H9 (cell line): ENCODE results near the gene VIPR2. TPM values are rescaled to one million over a fixed set of nuclear protein-coding genes. Genes with fewer than 3 reads are reported as not detected.

Source experiments
- DNase-seq: peaks from one replicate; pipeline ENCODE4 v3.0.0-alpha.2; 2017
- H2AFZ ChIP-seq: one replicate; pipeline ENCODE4 v1.6.1; 2013; ENCODE audit warnings: mild to moderate bottlenecking, low read length, control low read depth, moderate library complexity
- H2AK5ac ChIP-seq: 2 replicates; pipeline ENCODE4 v1.6.1; 2013; ENCODE audit warnings: low read length, control low read depth, mixed read lengths; ENCODE audit not compliant: insufficient read length
- H2BK120ac ChIP-seq: one replicate; pipeline ENCODE4 v1.6.1; 2013; ENCODE audit warnings: low read depth, mild to moderate bottlenecking, low read length, control low read depth, inconsistent platforms; ENCODE audit not compliant: poor library complexity, severe bottlenecking
- H2BK12ac ChIP-seq: 2 replicates; pipeline ENCODE4 v1.6.1; 2013; ENCODE audit warnings: low read length, control low read depth, mixed read lengths, low read depth; ENCODE audit not compliant: insufficient read length
- H2BK15ac ChIP-seq: 2 replicates; pipeline ENCODE4 v1.6.1; 2013; ENCODE audit warnings: low read depth, low read length, control low read depth
- H2BK20ac ChIP-seq: one replicate; pipeline ENCODE4 v1.6.1; 2013; ENCODE audit warnings: low read depth, mild to moderate bottlenecking, low read length, control low read depth, inconsistent platforms; ENCODE audit not compliant: poor library complexity, severe bottlenecking
- H2BK5ac ChIP-seq: 2 replicates; pipeline ENCODE4 v1.6.1; 2013; ENCODE audit warnings: low read length, control low read depth, mixed read lengths; ENCODE audit not compliant: insufficient read length
- H3K14ac ChIP-seq: 2 replicates; pipeline ENCODE4 v1.6.1; 2013; ENCODE audit warnings: low read length, control low read depth; ENCODE audit not compliant: insufficient read depth
- H3K18ac ChIP-seq: 2 replicates; pipeline ENCODE4 v1.6.1; 2013; ENCODE audit warnings: low read depth, mild to moderate bottlenecking, mixed read lengths, low read length, control low read depth; ENCODE audit not compliant: insufficient read length
- H3K23ac ChIP-seq: 2 replicates; pipeline ENCODE4 v1.6.1; 2013; ENCODE audit warnings: low read length, control low read depth, mixed read lengths, low read depth; ENCODE audit not compliant: insufficient read length
- H3K23me2 ChIP-seq: 2 replicates; pipeline ENCODE4 v1.6.1; 2013; ENCODE audit warnings: low read depth, mild to moderate bottlenecking, mixed read lengths, low read length, control low read depth; ENCODE audit not compliant: insufficient read length, poor library complexity, severe bottlenecking
- H3K27ac ChIP-seq: 2 replicates; pipeline ENCODE4 v1.5.1; 2013; ENCODE audit warnings: low read length, control low read depth, mixed read lengths, low read depth; ENCODE audit not compliant: insufficient read length
- H3K27me3 ChIP-seq: 2 replicates; pipeline ENCODE4 v1.6.1; 2013; ENCODE audit warnings: low read length, control low read depth, inconsistent platforms; ENCODE audit not compliant: insufficient read depth
- H3K4ac ChIP-seq: 2 replicates; pipeline ENCODE4 v1.6.1; 2013; ENCODE audit warnings: low read depth, mild to moderate bottlenecking, control low read depth, inconsistent platforms, low read length, moderate library complexity
- H3K4me1 ChIP-seq: 2 replicates; pipeline ENCODE4 v1.6.1; 2013; ENCODE audit warnings: low read length, control low read depth, inconsistent platforms; ENCODE audit not compliant: insufficient read depth
- H3K4me2 ChIP-seq: 2 replicates; pipeline ENCODE4 v1.6.1; 2013; ENCODE audit warnings: low read length, control low read depth, mixed read lengths; ENCODE audit not compliant: insufficient read length, insufficient read depth
- H3K56ac ChIP-seq: 2 replicates; pipeline ENCODE4 v1.6.1; 2013; ENCODE audit warnings: low read depth, mild to moderate bottlenecking, mixed read lengths, low read length, control low read depth; ENCODE audit not compliant: insufficient read length
- H3K79me1 ChIP-seq: 2 replicates; pipeline ENCODE4 v1.6.1; 2013; ENCODE audit warnings: low read depth, mild to moderate bottlenecking, moderate library complexity, low read length, control low read depth, inconsistent platforms; ENCODE audit not compliant: insufficient read depth, poor library complexity, severe bottlenecking
- H3K79me2 ChIP-seq: 2 replicates; pipeline ENCODE4 v1.6.1; 2013; ENCODE audit warnings: low read length, control low read depth, inconsistent platforms; ENCODE audit not compliant: insufficient read depth
- H3K9ac ChIP-seq: 2 replicates; pipeline ENCODE4 v1.6.1; 2013; ENCODE audit warnings: low read length, control low read depth, mixed read lengths; ENCODE audit not compliant: insufficient read length; ENCODE audit errors: extremely low read depth
- H3K9me3 ChIP-seq: one replicate; pipeline ENCODE4 v1.6.1; 2013; ENCODE audit warnings: low read depth, low read length, inconsistent platforms; ENCODE audit not compliant: control insufficient read depth
- H3T11ph ChIP-seq: one replicate; pipeline ENCODE4 v1.6.1; 2013; ENCODE audit warnings: mild to moderate bottlenecking, low read length, control low read depth, inconsistent platforms
- H4K20me1 ChIP-seq: one replicate; pipeline ENCODE4 v1.6.1; 2013; ENCODE audit not compliant: control insufficient read depth, insufficient read length, insufficient read depth
- H4K5ac ChIP-seq: 2 replicates; pipeline ENCODE4 v1.6.1; 2013; ENCODE audit warnings: low read depth, mild to moderate bottlenecking, mixed read lengths, low read length, control low read depth; ENCODE audit not compliant: insufficient read length
- H4K8ac ChIP-seq: replicated peaks from 2 replicates; pipeline ENCODE4 v1.6.1; 2013; ENCODE audit warnings: low read length, control low read depth, mixed read lengths, low read depth; ENCODE audit not compliant: insufficient read length
- H4K91ac ChIP-seq: 2 replicates; pipeline ENCODE4 v1.6.1; 2013; ENCODE audit warnings: low read depth, mild to moderate bottlenecking, moderate library complexity, mixed read lengths, low read length, control low read depth; ENCODE audit not compliant: insufficient read length
- H3K27ac Mint-ChIP-seq, 3 experiments: 2 replicates in 2 of 3; 3 replicates in 1 of 3; pipeline ENCODE4 v1.8.0; 2020 to 2021; ENCODE audit warnings: mixed read lengths in 3 of 3, mild to moderate bottlenecking in 1 of 3, moderate library complexity in 1 of 3
- H3K27me3 Mint-ChIP-seq: 2 replicates; pipeline ENCODE4 v1.8.0; 2021; ENCODE audit warnings: low read depth, mild to moderate bottlenecking, moderate library complexity, mixed read lengths
- H3K36me3 Mint-ChIP-seq, 3 experiments: 2 replicates in 2 of 3; 3 replicates in 1 of 3; pipeline ENCODE4 v1.8.0; 2020 to 2021; ENCODE audit warnings: low read depth in 3 of 3, mixed read lengths in 3 of 3; ENCODE audit not compliant: insufficient read depth in 1 of 3
- H3K4me1 Mint-ChIP-seq, 2 experiments: 2 replicates each; pipeline ENCODE4 v1.8.0; 2020; ENCODE audit warnings: mixed read lengths in 2 of 2
- H3K4me3 Mint-ChIP-seq, 2 experiments: 2 replicates in 1 of 2; 3 replicates in 1 of 2; pipeline ENCODE4 v1.8.0; 2020 to 2021; ENCODE audit warnings: mild to moderate bottlenecking in 2 of 2, mixed read lengths in 2 of 2, moderate library complexity in 1 of 2
- H3K9me3 Mint-ChIP-seq, 2 experiments: 2 replicates in 1 of 2; 3 replicates in 1 of 2; pipeline ENCODE4 v1.8.0; 2020; ENCODE audit warnings: mild to moderate bottlenecking in 2 of 2, mixed read lengths in 2 of 2, moderate library complexity in 1 of 2
- CTCF ChIP-seq: fragments of 200-600 bp; sonication (generic); conservative IDR thresholded peaks from 3 replicates; pipeline ENCODE4 v1.8.0; 2021; ENCODE audit warnings: antibody characterized with exemption, mild to moderate bottlenecking
- WGBS: extraction: QIAGEN DNeasy Blood & Tissue Kit; methylation state at CpG from one replicate; pipeline ENCODE4 v1.1.7; 2013; ENCODE audit warnings: missing lambda C conversion rate, low lambda C conversion rate, mixed read lengths; ENCODE audit not compliant: insufficient read length; ENCODE audit errors: extremely low coverage; 5-methylcytosine and 5-hydroxymethylcytosine counted together
- total RNA-seq: library from RNA; stranded (reverse); gene quantifications from 2 replicates; pipeline ENCODE4 v1.2.1, GENCODE V29; 2021

Gene VIPR2
- total RNA-seq, 1 experiment from 2014 or later: 1.6 TPM

GRCh38 chr7:159179241-159179640 is 34.6 kb upstream of the VIPR2 start:
- no peak for TF ChIP-seq CTCF

More at GRCh38 chr7:159179241-159179640, 34.6 kb upstream of the VIPR2 start:
- Histone ChIP-seq H3K27ac (no peak overlapping the region), H4K5ac (no peak overlapping the region), H2AK5ac (no peak overlapping the region), H3K79me1 (no peaks in the 10 kb centered on the region), H2BK120ac (no peak overlapping the region), H3K4ac (no peak overlapping the region), H2BK20ac (no peak overlapping the region), H4K91ac (no peak overlapping the region), H3K23me2 (no peaks in the 10 kb centered on the region), H3K23ac (no peak overlapping the region), H3K14ac (no peak overlapping the region), H3T11ph (no peak overlapping the region), H2BK12ac (no peak overlapping the region), H3K27me3 (no peaks in the 10 kb centered on the region), H2BK5ac (no peak overlapping the region), H4K8ac (no peak overlapping the region), H3K4me2 (no peak overlapping the region), H3K56ac (no peak overlapping the region), H3K9ac (no peak overlapping the region), H3K4me1 (no peaks in the 10 kb centered on the region), H3K79me2 (no peaks in the 10 kb centered on the region), H2AFZ (no peak overlapping the region), H4K20me1 (no peaks in the 10 kb centered on the region), H3K18ac (no peak overlapping the region), H2BK15ac (no peak overlapping the region), H3K9me3 (no peaks in the 10 kb centered on the region)
- H3K4me3 Mint-ChIP-seq: no peak overlapping the region
- no peak overlapping the region; a peak in 1 of 7 replicates for H3K27ac Mint-ChIP-seq
- peaks cover 13 to 84% of the 10 kb centered on the region in 2 experiments for H3K9me3 Mint-ChIP-seq
- H3K36me3 Mint-ChIP-seq: peaks cover 0 to 25% (median 6%) of the 10 kb centered on the region in 3 experiments; a peak in 5 of 7 replicates
- whole genome bisulfite sequencing: no CpG with 5 or more reads among the region's 6 CpGs
- no peak for DNase-seq
- peaks cover 2% of the 10 kb centered on the region for H3K27me3 Mint-ChIP-seq
- H3K4me1 Mint-ChIP-seq: no peaks in the 10 kb centered on the region
